Stimulated activated CD4-positive, alpha-beta T cell treated with anti-CD3 and anti-CD28 coated beads, Interleukin-4, amount 100 ng/mL, for 24 hours (primary cell): ENCODE data around the gene USP17L24.
"Not testable (repeated sequence)": the region's sequence is repeated elsewhere in the genome, so short reads cannot be mapped to it uniquely, and the experiment has no call there.

Experiments used
- DNase-seq: peaks from one replicate; pipeline ENCODE4 v3.0.0-alpha.2; 2020

The USP17L24 gene, protein sequence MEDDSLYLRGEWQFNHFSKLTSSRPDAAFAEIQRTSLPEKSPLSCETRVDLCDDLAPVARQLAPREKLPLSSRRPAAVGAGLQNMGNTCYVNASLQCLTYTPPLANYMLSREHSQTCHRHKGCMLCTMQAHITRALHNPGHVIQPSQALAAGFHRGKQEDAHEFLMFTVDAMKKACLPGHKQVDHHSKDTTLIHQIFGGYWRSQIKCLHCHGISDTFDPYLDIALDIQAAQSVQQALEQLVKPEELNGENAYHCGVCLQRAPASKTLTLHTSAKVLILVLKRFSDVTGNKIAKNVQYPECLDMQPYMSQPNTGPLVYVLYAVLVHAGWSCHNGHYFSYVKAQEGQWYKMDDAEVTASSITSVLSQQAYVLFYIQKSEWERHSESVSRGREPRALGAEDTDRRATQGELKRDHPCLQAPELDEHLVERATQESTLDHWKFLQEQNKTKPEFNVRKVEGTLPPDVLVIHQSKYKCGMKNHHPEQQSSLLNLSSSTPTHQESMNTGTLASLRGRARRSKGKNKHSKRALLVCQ

DNA sequence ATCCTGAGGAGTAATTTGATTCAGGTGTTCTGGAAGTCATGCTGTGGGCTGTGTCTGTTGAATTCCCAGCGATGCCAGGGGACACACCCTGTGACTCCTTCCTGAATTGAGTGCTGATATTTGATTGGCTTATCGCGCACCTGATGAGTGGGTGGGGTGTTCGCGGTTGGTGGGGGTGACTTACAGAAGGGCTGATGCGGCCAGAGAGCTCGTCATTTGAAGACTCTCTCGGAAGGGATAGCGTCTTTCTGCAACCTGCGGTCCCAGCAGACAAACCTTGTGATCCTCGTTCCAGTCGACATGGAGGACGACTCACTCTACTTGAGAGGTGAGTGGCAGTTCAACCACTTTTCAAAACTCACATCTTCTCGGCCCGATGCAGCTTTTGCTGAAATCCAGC, at the start of gene USP17L24:
USP17L24 (plus strand) TSS at position 301 of the 400 bp plus-strand sequence; CDS start at position 301, 0 bp downstream.
- not testable (repeated sequence) for DNase-seq

DNA sequence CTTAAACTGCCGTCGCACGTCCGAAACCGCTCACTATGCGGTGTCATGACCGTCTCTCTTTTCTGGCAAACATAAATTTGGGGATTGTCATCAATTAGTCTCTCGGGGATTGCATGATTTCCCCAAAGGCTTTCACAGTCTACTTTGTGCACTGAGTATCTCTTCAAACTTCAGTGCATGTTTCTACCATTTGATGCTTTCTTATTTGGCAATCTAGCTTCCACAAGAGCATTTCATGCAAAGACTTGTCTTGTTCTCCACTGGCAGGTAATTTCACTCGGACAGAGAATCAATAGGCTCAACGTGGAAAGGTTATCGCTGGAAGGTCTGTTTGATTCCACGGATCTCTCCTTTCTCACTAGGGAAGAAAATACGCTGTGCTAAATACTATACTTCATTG, 774 bp upstream of the USP17L24 start:
- not testable (repeated sequence) for DNase-seq

DNA sequence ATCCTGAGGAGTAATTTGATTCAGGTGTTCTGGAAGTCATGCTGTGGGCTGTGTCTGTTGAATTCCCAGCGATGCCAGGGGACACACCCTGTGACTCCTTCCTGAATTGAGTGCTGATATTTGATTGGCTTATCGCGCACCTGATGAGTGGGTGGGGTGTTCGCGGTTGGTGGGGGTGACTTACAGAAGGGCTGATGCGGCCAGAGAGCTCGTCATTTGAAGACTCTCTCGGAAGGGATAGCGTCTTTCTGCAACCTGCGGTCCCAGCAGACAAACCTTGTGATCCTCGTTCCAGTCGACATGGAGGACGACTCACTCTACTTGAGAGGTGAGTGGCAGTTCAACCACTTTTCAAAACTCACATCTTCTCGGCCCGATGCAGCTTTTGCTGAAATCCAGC, 4.6 kb downstream of the USP17L24 start, which contains the start of gene USP17L25:
USP17L25 (plus strand) TSS at position 301 of the 400 bp plus-strand sequence; CDS start at position 301, 0 bp downstream.
- DNase-seq = not testable (repeated sequence)

- DNase-seq = not testable (repeated sequence)
Observed at GRCh38 chr4:9334358-9334757, 9.4 kb downstream of the USP17L24 start, which contains the start of gene USP17L26. USP17L26 (plus strand) TSS chr4:9334658; CDS start chr4:9334658, 0 bp downstream.

GRCh38 chr4:9339103-9339502, 14.1 kb downstream of the USP17L24 start, which contains the start of gene USP17L5:
USP17L5 (plus strand) TSS chr4:9339403; CDS start chr4:9339403, 0 bp downstream.
- DNase-seq = not testable (repeated sequence)

DNA sequence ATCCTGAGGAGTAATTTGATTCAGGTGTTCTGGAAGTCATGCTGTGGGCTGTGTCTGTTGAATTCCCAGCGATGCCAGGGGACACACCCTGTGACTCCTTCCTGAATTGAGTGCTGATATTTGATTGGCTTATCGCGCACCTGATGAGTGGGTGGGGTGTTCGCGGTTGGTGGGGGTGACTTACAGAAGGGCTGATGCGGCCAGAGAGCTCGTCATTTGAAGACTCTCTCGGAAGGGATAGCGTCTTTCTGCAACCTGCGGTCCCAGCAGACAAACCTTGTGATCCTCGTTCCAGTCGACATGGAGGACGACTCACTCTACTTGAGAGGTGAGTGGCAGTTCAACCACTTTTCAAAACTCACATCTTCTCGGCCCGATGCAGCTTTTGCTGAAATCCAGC, 18.9 kb downstream of the USP17L24 start, which contains the start of gene USP17L27:
USP17L27 (plus strand) TSS at position 301 of the 400 bp plus-strand sequence; CDS start at position 301, 0 bp downstream.
- not testable (repeated sequence) for DNase-seq

GRCh38 chr4:9348593-9348992, 23.6 kb downstream of the USP17L24 start, which contains the start of gene USP17L28:
USP17L28 (plus strand) TSS chr4:9348893; CDS start chr4:9348893, 0 bp downstream.
- not testable (repeated sequence) for DNase-seq

GRCh38 chr4:9350866-9351265, 25.9 kb downstream of the USP17L24 start:
- not testable (repeated sequence) for DNase-seq

DNA sequence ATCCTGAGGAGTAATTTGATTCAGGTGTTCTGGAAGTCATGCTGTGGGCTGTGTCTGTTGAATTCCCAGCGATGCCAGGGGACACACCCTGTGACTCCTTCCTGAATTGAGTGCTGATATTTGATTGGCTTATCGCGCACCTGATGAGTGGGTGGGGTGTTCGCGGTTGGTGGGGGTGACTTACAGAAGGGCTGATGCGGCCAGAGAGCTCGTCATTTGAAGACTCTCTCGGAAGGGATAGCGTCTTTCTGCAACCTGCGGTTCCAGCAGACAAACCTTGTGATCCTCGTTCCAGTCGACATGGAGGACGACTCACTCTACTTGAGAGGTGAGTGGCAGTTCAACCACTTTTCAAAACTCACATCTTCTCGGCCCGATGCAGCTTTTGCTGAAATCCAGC, 28.4 kb downstream of the USP17L24 start, which contains the start of gene USP17L29:
USP17L29 (plus strand) TSS at position 301 of the 400 bp plus-strand sequence; CDS start at position 301, 0 bp downstream.
- not testable (repeated sequence) for DNase-seq

DNA sequence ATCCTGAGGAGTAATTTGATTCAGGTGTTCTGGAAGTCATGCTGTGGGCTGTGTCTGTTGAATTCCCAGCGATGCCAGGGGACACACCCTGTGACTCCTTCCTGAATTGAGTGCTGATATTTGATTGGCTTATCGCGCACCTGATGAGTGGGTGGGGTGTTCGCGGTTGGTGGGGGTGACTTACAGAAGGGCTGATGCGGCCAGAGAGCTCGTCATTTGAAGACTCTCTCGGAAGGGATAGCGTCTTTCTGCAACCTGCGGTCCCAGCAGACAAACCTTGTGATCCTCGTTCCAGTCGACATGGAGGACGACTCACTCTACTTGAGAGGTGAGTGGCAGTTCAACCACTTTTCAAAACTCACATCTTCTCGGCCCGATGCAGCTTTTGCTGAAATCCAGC, 37.9 kb downstream of the USP17L24 start, which contains the start of gene USP17L30:
USP17L30 (plus strand) TSS at position 301 of the 400 bp plus-strand sequence; CDS start at position 301, 0 bp downstream.
- not testable (repeated sequence) for DNase-seq
